GM18873 (cell line): ENCODE results near the gene CCRL2.

ENCODE experiments used
- ATAC-seq: cut with Tn5 transposase; IDR thresholded peaks from one replicate; pipeline ENCODE4 v1.9.1; 2021; ENCODE audit warnings: mild to moderate bottlenecking, moderate library complexity, moderate number of reproducible peaks; ENCODE audit not compliant: unreplicated experiment, low FRiP score

The CCRL2 gene, protein sequence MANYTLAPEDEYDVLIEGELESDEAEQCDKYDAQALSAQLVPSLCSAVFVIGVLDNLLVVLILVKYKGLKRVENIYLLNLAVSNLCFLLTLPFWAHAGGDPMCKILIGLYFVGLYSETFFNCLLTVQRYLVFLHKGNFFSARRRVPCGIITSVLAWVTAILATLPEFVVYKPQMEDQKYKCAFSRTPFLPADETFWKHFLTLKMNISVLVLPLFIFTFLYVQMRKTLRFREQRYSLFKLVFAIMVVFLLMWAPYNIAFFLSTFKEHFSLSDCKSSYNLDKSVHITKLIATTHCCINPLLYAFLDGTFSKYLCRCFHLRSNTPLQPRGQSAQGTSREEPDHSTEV

DNA sequence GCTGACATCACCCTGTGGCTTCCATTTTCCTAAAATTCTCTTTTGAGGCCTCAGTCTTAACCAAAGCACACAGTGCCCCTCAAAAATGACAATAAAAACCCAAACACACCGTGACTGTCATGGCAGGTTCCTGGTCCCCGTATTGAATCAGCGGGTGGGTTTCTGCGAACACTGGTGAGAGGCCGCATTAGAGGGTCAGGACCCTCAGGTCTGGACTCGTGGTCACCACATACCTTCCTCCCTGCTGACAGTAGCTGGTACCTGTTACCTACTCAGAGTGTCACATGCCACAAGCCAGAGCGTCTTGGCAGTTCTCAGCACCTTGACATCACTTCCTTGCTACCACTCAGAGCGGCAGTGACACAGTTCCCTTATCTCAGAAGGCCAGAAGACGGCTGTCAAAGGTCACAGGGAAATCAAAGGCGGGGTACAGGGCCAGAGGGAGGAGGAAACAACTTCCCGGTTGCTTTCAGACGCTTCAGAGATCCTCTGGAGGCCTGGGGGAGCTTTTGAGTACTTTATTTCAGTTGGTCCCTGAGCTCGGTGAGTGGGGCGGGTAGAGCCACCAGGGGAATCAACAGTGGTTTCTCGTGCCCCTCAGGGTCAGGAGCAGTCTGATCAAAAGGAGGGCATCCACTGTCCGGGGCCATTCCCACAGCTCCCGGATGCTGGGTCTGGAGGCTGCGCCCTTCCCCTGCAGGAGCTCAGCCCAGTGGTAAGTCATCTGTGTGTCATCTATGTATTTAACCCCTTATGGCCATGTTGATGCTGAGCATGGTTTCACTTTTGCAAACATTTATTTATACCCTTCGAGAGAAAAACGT, at the start of gene CCRL2, which contains the start of gene CCR5AS:
Gene CCRL2, plus strand, starts transcription at position 472 of the 824 bp plus-strand sequence. CDS start 821 bp downstream, outside the sequence.
Gene CCR5AS, minus strand, starts transcription at position 279 of the 824 bp plus-strand sequence.
- no peak for ATAC-seq

DNA sequence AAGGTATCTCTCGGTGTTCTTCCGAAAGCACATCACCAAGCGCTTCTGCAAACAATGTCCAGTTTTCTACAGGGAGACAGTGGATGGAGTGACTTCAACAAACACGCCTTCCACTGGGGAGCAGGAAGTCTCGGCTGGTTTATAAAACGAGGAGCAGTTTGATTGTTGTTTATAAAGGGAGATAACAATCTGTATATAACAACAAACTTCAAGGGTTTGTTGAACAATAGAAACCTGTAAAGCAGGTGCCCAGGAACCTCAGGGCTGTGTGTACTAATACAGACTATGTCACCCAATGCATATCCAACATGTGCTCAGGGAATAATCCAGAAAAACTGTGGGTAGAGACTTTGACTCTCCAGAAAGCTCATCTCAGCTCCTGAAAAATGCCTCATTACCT, 48.6 kb upstream of the CCRL2 start:
- ATAC-seq: no peak

DNA sequence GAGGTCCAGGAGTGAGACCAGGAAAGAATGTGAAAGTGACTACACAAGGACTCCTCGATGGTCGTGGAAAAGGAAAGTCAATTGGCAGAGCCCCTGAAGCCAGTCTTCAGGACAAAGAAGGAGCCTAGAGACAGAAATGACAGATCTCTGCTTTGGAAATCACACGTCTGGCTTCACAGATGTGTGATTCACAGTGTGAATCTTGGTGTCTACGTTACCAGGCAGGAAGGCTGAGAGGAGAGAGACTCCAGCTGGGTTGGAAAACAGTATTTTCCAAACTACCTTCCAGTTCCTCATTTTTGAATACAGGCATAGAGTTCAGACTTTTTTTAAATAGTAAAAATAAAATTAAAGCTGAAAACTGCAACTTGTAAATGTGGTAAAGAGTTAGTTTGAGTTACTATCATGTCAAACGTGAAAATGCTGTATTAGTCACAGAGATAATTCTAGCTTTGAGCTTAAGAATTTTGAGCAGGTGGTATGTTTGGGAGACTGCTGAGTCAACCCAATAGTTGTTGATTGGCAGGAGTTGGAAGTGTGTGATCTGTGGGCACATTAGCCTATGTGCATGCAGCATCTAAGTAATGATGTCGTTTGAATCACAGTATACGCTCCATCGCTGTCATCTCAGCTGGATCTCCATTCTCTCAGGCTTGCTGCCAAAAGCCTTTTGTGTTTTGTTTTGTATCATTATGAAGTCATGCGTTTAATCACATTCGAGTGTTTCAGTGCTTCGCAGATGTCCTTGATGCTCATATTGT, 47.1 kb upstream of the CCRL2 start:
- no peak for ATAC-seq

DNA sequence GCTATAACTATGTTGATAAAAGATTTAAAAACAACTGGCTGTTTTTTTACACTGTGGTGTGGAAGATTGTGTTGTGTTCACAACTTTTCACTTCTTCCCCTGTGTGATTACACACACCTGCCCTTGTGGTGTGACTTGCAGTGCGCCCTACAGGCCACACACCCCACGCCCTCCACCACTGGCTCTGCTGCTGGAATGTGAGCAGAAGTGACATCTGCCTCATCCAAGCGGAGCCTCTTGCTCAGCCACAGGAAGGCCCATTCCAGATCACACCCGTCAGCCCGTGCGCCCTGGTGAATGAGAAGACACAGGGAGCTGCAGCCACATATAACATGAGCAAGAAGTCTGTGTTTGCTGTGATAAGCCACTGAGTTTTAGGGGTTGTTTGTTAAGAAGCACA, 46.2 kb upstream of the CCRL2 start:
- no peak for ATAC-seq

DNA sequence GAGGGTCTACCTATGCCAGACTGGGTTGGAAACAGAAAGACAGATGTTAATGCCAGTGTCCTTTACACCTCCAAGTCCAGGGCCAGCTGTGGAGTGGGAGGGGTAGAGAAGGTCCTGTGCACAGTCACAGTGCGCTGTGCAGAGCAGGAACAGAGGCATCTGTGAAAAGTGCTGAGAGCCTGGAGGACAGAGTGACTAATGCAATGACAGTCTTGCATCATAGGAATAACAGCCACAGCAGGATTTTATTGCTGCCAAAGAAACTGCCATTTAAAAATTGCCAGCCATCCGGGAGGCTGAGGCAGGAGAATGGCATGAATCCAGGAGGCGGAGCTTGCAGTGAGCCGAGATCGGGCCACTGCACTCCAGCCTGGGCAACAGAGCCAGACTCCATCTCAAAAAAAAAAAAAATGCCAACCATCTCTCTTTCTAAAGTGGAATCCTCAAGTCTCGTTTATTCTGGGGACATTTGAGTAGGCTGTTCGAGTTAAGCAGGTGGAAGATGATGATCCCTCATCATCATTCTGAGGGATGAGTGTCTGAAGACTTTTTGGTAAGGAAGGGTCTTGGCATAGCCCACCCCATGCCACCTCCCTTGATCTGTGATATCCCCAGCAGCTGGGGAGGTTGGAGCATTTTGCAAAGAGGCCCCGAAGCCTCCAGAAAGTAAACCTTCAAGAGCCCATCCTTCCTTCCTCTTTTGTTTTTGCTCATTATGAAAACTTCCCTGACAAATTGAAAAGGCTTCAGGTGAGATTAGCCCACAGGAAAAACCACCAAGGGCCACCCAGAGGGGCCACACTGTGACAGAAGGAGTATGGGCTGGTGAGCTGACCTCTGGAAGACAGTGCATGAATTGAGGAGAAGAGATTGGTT, 45.4 kb upstream of the CCRL2 start:
- no peak for ATAC-seq

DNA sequence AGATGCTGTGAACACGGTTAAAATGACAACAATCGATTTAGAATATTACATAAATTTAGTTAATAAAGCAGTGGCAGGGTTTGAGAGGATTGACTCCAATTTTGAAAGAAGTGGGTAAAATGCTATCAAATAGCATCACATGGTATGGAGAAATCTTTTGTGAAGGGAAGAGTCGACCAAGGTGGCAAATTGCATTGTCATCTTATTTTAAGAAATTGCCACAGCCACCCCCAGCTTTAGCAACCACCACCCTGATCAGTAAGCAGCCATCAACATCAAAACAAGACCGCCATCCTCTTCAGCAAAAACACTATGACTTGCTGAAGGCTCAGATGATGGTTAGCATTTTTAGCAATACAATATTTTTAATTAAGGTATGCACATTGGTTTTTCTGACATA, 42.0 kb upstream of the CCRL2 start:
- ATAC-seq: no peak

DNA sequence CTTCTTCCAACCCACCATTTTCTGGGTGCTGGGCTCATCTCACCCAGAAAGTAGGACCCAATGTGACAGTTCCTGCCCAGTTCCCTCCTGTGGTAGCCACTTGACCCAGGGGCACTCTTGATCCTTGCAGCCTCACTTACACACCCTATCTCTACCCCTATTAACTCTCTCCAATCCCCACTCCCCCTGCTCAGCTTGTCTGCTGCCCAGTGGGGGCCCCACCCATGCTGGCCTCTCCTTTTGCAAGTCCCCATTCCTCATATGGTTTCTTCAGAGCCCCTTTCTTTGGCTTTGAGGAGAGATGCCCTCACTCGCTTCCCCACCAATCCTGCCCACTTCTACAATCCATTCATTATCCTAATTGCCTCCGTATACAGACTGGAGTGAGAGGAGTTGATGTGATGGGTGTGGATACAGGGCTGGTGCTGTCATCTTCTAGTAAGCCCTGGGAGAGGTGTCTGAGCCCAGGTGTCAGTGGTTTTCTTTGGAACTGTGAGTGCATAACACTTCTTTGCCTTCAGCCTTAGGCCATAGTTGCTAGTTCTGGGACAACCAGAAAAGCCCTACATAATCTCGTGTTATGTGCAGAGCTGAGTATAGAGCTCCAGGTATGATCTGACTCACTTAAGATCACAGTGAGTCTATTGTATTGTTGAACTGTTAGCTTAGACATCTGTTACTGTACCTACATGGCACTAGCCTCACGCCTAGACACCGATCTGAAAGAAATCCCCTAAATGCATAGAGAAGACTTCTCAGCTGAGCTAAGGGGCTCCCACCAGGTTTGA, 41.1 kb upstream of the CCRL2 start:
- ATAC-seq: no peak

DNA sequence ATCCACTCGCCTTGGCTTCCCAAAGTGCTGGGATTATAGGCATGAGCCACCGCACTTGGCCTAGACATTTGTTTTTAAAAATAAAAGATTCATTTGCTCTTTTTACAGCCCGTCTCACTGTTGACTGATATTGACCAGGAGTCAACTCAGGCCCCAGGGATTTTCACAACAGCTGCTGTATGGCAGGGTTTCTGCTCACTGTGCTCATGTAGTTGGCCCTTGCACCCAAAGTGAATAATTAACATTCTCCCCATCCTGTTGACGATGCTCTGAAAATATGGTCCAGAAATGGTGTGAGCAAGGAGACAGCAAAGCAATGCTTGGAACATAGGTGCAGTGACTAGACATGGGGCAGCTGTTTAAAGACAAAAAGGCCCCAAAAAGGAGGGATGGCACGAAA, 39.2 kb upstream of the CCRL2 start:
- no peak for ATAC-seq

DNA sequence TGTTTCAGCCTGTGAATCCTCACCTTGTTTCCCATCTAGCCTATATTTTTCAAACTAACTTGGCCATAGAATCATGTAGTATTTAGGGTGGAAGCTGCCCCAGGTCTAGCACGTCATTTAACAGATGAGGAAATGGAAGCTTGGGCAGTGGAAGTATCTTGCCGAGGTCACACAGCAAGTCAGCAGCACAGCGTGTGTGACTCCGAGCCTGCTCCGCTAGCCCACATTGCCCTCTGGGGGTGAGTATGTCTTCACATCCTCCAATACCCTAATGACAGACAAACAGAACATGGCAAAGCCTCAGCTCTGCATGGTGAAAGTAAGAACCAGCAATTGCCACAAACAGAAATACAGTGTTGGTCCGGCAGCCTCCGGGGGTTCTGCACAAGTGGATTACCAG, 38.5 kb upstream of the CCRL2 start:
- ATAC-seq: no peak

DNA sequence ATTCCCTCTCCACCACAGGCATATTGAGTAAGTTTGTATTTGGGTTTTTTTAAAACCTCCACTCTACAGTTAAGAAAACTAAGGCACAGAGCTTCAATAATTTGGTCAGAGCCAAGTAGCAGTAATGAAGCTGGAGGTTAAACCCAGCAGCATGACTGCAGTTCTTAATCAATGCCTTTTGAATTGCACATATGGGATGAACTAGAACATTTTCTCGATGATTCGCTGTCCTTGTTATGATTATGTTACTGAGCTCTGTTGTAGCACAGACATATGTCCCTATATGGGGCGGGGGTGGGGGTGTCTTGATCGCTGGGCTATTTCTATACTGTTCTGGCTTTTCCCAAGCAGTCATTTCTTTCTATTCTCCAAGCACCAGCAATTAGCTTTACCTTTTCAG, 37.9 kb upstream of the CCRL2 start:
- ATAC-seq: no peak

DNA sequence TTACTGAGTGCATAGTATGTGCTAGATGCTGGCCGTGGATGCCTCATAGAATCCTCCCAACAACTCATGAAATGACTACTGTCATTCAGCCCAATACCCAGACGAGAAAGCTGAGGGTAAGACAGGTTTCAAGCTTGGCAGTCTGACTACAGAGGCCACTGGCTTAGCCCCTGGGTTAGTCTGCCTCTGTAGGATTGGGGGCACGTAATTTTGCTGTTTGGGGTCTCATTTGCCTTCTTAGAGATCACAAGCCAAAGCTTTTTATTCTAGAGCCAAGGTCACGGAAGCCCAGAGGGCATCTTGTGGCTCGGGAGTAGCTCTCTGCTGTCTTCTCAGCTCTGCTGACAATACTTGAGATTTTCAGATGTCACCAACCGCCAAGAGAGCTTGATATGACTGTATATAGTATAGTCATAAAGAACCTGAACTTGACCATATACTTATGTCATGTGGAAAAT, 37.4 kb upstream of the CCRL2 start:
- ATAC-seq: no peak

DNA sequence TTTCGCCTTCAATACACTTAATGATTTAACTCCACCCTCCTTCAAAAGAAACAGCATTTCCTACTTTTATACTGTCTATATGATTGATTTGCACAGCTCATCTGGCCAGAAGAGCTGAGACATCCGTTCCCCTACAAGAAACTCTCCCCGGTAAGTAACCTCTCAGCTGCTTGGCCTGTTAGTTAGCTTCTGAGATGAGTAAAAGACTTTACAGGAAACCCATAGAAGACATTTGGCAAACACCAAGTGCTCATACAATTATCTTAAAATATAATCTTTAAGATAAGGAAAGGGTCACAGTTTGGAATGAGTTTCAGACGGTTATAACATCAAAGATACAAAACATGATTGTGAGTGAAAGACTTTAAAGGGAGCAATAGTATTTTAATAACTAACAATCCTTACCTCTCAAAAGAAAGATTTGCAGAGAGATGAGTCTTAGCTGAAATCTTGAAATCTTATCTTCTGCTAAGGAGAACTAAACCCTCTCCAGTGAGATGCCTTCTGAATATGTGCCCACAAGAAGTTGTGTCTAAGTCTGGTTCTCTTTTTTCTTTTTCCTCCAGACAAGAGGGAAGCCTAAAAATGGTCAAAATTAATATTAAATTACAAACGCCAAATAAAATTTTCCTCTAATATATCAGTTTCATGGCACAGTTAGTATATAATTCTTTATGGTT, 36.1 kb upstream of the CCRL2 start, which contains the start of gene CCR5:
Gene CCR5, plus strand, starts transcription at position 108 of the 680 bp plus-strand sequence. CDS start 1,957 bp downstream, outside the sequence.
- ATAC-seq: no peak

DNA sequence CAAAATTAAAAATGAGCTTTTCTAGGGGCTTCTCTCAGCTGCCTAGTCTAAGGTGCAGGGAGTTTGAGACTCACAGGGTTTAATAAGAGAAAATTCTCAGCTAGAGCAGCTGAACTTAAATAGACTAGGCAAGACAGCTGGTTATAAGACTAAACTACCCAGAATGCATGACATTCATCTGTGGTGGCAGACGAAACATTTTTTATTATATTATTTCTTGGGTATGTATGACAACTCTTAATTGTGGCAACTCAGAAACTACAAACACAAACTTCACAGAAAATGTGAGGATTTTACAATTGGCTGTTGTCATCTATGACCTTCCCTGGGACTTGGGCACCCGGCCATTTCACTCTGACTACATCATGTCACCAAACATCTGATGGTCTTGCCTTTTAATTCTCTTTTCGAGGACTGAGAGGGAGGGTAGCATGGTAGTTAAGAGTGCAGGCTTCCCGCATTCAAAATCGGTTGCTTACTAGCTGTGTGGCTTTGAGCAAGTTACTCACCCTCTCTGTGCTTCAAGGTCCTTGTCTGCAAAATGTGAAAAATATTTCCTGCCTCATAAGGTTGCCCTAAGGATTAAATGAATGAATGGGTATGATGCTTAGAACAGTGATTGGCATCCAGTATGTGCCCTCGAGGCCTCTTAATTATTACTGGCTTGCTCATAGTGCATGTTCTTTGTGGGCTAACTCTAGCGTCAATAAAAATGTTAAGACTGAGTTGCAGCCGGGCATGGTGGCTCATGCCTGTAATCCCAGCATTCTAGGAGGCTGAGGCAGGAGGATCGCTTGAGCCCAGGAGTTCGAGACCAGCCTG, 35.3 kb upstream of the CCRL2 start:
- ATAC-seq: no peak

DNA sequence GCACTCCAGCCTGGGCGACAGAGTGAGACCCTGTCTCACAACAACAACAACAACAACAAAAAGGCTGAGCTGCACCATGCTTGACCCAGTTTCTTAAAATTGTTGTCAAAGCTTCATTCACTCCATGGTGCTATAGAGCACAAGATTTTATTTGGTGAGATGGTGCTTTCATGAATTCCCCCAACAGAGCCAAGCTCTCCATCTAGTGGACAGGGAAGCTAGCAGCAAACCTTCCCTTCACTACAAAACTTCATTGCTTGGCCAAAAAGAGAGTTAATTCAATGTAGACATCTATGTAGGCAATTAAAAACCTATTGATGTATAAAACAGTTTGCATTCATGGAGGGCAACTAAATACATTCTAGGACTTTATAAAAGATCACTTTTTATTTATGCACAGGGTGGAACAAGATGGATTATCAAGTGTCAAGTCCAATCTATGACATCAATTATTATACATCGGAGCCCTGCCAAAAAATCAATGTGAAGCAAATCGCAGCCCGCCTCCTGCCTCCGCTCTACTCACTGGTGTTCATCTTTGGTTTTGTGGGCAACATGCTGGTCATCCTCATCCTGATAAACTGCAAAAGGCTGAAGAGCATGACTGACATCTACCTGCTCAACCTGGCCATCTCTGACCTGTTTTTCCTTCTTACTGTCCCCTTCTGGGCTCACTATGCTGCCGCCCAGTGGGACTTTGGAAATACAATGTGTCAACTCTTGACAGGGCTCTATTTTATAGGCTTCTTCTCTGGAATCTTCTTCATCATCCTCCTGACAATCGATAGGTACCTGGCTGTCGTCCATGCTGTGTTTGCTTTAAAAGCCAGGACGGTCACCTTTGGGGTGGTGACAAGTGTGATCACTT, 34.3 kb upstream of the CCRL2 start:
- ATAC-seq: no peak

DNA sequence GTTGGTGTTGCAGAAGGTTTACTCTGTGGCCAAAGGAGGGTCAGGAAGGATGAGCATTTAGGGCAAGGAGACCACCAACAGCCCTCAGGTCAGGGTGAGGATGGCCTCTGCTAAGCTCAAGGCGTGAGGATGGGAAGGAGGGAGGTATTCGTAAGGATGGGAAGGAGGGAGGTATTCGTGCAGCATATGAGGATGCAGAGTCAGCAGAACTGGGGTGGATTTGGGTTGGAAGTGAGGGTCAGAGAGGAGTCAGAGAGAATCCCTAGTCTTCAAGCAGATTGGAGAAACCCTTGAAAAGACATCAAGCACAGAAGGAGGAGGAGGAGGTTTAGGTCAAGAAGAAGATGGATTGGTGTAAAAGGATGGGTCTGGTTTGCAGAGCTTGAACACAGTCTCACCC, 32.3 kb upstream of the CCRL2 start:
- ATAC-seq: no peak

DNA sequence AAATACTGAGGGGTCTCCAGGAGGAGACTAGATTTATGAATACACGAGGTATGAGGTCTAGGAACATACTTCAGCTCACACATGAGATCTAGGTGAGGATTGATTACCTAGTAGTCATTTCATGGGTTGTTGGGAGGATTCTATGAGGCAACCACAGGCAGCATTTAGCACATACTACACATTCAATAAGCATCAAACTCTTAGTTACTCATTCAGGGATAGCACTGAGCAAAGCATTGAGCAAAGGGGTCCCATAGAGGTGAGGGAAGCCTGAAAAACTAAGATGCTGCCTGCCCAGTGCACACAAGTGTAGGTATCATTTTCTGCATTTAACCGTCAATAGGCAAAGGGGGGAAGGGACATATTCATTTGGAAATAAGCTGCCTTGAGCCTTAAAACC, 31.8 kb upstream of the CCRL2 start:
- ATAC-seq: no peak

DNA sequence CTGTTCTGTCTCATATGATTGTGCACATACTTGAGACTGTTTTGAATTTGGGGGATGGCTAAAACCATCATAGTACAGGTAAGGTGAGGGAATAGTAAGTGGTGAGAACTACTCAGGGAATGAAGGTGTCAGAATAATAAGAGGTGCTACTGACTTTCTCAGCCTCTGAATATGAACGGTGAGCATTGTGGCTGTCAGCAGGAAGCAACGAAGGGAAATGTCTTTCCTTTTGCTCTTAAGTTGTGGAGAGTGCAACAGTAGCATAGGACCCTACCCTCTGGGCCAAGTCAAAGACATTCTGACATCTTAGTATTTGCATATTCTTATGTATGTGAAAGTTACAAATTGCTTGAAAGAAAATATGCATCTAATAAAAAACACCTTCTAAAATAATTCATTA, 31.2 kb upstream of the CCRL2 start:
- no peak for ATAC-seq
